HepG2 (cell line): ENCODE data around the gene MT1F. TPM values are rescaled to one million over a fixed set of nuclear protein-coding genes. Genes with fewer than 3 reads are reported as not detected.

Experiments used
- FOSL1 ChIP-seq: sonication (generic); formaldehyde crosslinking; IDR thresholded peaks from 2 replicates; pipeline ENCODE4 v1.9.0; 2021; ENCODE audit warnings: missing genetic modification reagents, borderline replicate concordance
- HCFC1 ChIP-seq: fragments of 150-350 bp; IDR thresholded peaks from 2 replicates; pipeline ENCODE4 v1.6.1; 2014; ENCODE audit warnings: low read depth, low read length
- HNF4A ChIP-seq: sonication (generic); formaldehyde crosslinking; IDR thresholded peaks from 2 replicates; pipeline ENCODE4 v1.4.0; 2020; ENCODE audit warnings: missing genetic modification reagents
- MED1 ChIP-seq: sonication (generic); formaldehyde crosslinking; IDR thresholded peaks from 2 replicates; pipeline ENCODE4 v1.4.0; 2020; ENCODE audit warnings: missing genetic modification reagents
- MLLT10 ChIP-seq: sonication (generic); formaldehyde crosslinking; IDR thresholded peaks from 2 replicates; pipeline ENCODE4 v1.4.0; 2020; ENCODE audit warnings: missing genetic modification reagents
- MTA3 ChIP-seq: sonication (generic); formaldehyde crosslinking; IDR thresholded peaks from 2 replicates; pipeline ENCODE4 v1.4.0; 2020; ENCODE audit warnings: missing genetic modification reagents
- PHF20 ChIP-seq: sonication (generic); formaldehyde crosslinking; IDR thresholded peaks from 2 replicates; pipeline ENCODE4 v1.5.0; 2020; ENCODE audit warnings: mild to moderate bottlenecking, missing genetic modification reagents
- YEATS2 ChIP-seq: sonication (generic); formaldehyde crosslinking; IDR thresholded peaks from 2 replicates; pipeline ENCODE4 v1.4.0; 2020; ENCODE audit warnings: missing genetic modification reagents, borderline replicate concordance
- ZEB1 ChIP-seq: IDR thresholded peaks from 2 replicates; pipeline ENCODE4 v1.6.1; 2012; ENCODE audit warnings: mild to moderate bottlenecking, low read depth, inconsistent platforms; ENCODE audit not compliant: insufficient replicate concordance
- ZNF143 ChIP-seq: sonication (generic); formaldehyde crosslinking; IDR thresholded peaks from 2 replicates; pipeline ENCODE4 v1.4.0; 2020; ENCODE audit warnings: missing genetic modification reagents
- ZNF3 ChIP-seq: IDR thresholded peaks from 2 replicates; pipeline ENCODE4 v1.7.0; 2017; ENCODE audit warnings: inconsistent platforms
- ZNF460 ChIP-seq: sonication (generic); formaldehyde crosslinking; IDR thresholded peaks from 2 replicates; pipeline ENCODE4 v1.5.1; 2020; ENCODE audit warnings: missing genetic modification reagents, mild to moderate bottlenecking, borderline replicate concordance
- ZNF510 ChIP-seq: sonication (generic); formaldehyde crosslinking; IDR thresholded peaks from 2 replicates; pipeline ENCODE4 v1.4.0; 2020; ENCODE audit warnings: low read depth, mild to moderate bottlenecking, missing genetic modification reagents
- ZNF605 ChIP-seq: sonication (generic); formaldehyde crosslinking; IDR thresholded peaks from 2 replicates; pipeline ENCODE4 v1.8.0; 2022; ENCODE audit warnings: mild to moderate bottlenecking, missing genetic modification reagents
- ZSCAN20 ChIP-seq: sonication (generic); formaldehyde crosslinking; IDR thresholded peaks from 2 replicates; pipeline ENCODE4 v1.4.0; 2020; ENCODE audit warnings: missing genetic modification reagents, mild to moderate bottlenecking, borderline replicate concordance
- polyA plus RNA-seq, 8 experiments: library from polyadenylated mRNA; depleted of rRNA in 3 of 8; stranded (reverse) in 7 of 8; unstranded in 1 of 8; fragments of >200 nt; fragmentation: Illumina TruSeq in 4 of 8; extraction: Trizol in 4 of 8; gene quantifications; 2 replicates each; pipeline versions ENCODE4 v1.2.1 to v1.2.3, GENCODE V29; 2011 to 2016; ENCODE audit warnings: low read depth in 4 of 8, missing spikeins in 1 of 8, mixed read lengths in 1 of 8; ENCODE audit not compliant: insufficient read depth in 1 of 8
- total RNA-seq, 5 experiments: library from RNA; depleted of rRNA; stranded (reverse); fragments of >200 nt; fragmentation: Illumina TruSeq; extraction: Trizol; gene quantifications; 2 replicates each; pipeline ENCODE4 v1.2.3, GENCODE V29; 2016; ENCODE audit warnings: low read depth in 1 of 5
- TF ChIP-seq, protein P1 (sequence below): conservative IDR thresholded peaks from 2 replicates; pipeline ENCODE4 v1.6.1; 2018; ENCODE audit warnings: missing genetic modification reagents
- TF ChIP-seq, protein P2 (sequence below): sonication (generic); formaldehyde crosslinking; IDR thresholded peaks from 2 replicates; pipeline ENCODE4 v1.8.0; 2022; ENCODE audit warnings: mild to moderate bottlenecking, missing genetic modification reagents, moderate library complexity
- TF ChIP-seq, protein P3 (sequence below): sonication (generic); formaldehyde crosslinking; IDR thresholded peaks from 2 replicates; pipeline ENCODE4 v1.8.1; 2023; ENCODE audit warnings: missing genetic modification reagents, mild to moderate bottlenecking, borderline replicate concordance
- TF ChIP-seq, protein P4 (sequence below): sonication (generic); formaldehyde crosslinking; IDR thresholded peaks from 2 replicates; pipeline ENCODE4 v1.5.1; 2020; ENCODE audit warnings: mild to moderate bottlenecking, missing genetic modification reagents, moderate library complexity
- TF ChIP-seq, protein P5 (sequence below): sonication (generic); formaldehyde crosslinking; IDR thresholded peaks from 2 replicates; pipeline ENCODE4 v1.4.0; 2020; ENCODE audit warnings: low read depth, missing genetic modification reagents

MT1F gene
- total and polyA plus RNA-seq, 2 of the 13 experiments (the other 11 are each of a cell fraction or from before 2014, with no cell fraction given), result 1.9 to 169 TPM

DNA sequence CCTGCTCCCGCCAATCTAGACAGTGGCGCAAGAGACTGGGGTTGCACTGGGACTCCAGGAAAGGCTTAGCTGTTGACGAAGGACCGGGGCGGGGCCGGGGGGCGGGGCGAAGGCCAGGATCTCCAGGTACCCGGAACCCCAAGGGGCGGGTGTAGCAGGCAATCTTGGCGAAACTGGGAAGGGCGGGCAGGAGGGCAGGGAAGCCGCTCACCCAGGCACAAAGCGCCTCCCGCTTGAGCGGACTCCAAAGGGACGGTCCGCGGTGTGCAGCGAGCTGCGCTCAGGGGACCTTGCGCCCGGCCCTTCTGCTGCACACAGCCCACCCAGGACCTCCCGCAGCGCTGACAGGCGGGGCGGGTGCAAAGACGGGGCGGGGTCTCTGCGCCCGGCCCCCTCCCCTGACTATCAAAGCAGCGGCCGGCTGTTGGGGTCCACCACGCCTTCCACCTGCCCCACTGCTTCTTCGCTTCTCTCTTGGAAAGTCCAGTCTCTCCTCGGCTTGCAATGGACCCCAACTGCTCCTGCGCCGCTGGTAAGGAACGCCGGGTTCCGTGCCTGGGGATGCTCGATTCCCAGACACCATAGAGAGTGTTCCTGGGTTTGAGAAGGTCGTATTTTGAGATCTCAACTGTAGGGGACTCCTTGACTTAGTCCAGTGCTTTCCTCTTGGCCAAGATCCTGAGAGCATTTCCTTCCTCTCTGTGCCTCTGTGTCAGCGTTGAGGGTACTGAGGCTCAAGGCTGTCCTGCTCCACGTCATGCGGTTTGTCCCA, at the start of gene MT1F (continued):
- TF ChIP-seq ZNF3 (CRISPR knock-in tag), result no peak
- TF ChIP-seq HNF4A (CRISPR knock-in tag), result peak; percentile 72
- TF ChIP-seq, protein P1, sequence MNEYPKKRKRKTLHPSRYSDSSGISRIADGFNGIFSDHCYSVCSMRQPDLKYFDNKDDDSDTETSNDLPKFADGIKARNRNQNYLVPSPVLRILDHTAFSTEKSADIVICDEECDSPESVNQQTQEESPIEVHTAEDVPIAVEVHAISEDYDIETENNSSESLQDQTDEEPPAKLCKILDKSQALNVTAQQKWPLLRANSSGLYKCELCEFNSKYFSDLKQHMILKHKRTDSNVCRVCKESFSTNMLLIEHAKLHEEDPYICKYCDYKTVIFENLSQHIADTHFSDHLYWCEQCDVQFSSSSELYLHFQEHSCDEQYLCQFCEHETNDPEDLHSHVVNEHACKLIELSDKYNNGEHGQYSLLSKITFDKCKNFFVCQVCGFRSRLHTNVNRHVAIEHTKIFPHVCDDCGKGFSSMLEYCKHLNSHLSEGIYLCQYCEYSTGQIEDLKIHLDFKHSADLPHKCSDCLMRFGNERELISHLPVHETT (CRISPR knock-in tag), result no peak
- peak; percentile 36; the same call in 1 of the 2 replicates for TF ChIP-seq ZNF605 (CRISPR knock-in tag)
- TF ChIP-seq PHF20 (CRISPR knock-in tag), result no peak
- TF ChIP-seq, protein P2, sequence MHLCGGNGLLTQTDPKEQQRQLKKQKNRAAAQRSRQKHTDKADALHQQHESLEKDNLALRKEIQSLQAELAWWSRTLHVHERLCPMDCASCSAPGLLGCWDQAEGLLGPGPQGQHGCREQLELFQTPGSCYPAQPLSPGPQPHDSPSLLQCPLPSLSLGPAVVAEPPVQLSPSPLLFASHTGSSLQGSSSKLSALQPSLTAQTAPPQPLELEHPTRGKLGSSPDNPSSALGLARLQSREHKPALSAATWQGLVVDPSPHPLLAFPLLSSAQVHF, result no peak
- 0 out of 2 replicates have a peak, but pooled peaks have one; percentile 35 for TF ChIP-seq ZSCAN20 (CRISPR knock-in tag)
- no peak for TF ChIP-seq MLLT10 (CRISPR knock-in tag)
- TF ChIP-seq, protein P3, sequence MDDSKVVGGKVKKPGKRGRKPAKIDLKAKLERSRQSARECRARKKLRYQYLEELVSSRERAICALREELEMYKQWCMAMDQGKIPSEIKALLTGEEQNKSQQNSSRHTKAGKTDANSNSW (CRISPR knock-in tag), result no peak
- no peak for TF ChIP-seq ZNF510
- TF ChIP-seq HCFC1, result no peak
- TF ChIP-seq MTA3 (CRISPR knock-in tag), result no peak
- no peak for TF ChIP-seq MED1 (CRISPR knock-in tag)
- TF ChIP-seq, protein P4, sequence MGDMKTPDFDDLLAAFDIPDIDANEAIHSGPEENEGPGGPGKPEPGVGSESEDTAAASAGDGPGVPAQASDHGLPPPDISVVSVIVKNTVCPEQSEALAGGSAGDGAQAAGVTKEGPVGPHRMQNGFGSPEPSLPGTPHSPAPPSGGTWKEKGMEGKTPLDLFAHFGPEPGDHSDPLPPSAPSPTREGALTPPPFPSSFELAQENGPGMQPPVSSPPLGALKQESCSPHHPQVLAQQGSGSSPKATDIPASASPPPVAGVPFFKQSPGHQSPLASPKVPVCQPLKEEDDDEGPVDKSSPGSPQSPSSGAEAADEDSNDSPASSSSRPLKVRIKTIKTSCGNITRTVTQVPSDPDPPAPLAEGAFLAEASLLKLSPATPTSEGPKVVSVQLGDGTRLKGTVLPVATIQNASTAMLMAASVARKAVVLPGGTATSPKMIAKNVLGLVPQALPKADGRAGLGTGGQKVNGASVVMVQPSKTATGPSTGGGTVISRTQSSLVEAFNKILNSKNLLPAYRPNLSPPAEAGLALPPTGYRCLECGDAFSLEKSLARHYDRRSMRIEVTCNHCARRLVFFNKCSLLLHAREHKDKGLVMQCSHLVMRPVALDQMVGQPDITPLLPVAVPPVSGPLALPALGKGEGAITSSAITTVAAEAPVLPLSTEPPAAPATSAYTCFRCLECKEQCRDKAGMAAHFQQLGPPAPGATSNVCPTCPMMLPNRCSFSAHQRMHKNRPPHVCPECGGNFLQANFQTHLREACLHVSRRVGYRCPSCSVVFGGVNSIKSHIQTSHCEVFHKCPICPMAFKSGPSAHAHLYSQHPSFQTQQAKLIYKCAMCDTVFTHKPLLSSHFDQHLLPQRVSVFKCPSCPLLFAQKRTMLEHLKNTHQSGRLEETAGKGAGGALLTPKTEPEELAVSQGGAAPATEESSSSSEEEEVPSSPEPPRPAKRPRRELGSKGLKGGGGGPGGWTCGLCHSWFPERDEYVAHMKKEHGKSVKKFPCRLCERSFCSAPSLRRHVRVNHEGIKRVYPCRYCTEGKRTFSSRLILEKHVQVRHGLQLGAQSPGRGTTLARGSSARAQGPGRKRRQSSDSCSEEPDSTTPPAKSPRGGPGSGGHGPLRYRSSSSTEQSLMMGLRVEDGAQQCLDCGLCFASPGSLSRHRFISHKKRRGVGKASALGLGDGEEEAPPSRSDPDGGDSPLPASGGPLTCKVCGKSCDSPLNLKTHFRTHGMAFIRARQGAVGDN (CRISPR knock-in tag), result peak; percentile 68
- TF ChIP-seq ZNF460 (CRISPR knock-in tag), result no peak
- no peak for TF ChIP-seq FOSL1 (CRISPR knock-in tag)
- TF ChIP-seq, protein P5, sequence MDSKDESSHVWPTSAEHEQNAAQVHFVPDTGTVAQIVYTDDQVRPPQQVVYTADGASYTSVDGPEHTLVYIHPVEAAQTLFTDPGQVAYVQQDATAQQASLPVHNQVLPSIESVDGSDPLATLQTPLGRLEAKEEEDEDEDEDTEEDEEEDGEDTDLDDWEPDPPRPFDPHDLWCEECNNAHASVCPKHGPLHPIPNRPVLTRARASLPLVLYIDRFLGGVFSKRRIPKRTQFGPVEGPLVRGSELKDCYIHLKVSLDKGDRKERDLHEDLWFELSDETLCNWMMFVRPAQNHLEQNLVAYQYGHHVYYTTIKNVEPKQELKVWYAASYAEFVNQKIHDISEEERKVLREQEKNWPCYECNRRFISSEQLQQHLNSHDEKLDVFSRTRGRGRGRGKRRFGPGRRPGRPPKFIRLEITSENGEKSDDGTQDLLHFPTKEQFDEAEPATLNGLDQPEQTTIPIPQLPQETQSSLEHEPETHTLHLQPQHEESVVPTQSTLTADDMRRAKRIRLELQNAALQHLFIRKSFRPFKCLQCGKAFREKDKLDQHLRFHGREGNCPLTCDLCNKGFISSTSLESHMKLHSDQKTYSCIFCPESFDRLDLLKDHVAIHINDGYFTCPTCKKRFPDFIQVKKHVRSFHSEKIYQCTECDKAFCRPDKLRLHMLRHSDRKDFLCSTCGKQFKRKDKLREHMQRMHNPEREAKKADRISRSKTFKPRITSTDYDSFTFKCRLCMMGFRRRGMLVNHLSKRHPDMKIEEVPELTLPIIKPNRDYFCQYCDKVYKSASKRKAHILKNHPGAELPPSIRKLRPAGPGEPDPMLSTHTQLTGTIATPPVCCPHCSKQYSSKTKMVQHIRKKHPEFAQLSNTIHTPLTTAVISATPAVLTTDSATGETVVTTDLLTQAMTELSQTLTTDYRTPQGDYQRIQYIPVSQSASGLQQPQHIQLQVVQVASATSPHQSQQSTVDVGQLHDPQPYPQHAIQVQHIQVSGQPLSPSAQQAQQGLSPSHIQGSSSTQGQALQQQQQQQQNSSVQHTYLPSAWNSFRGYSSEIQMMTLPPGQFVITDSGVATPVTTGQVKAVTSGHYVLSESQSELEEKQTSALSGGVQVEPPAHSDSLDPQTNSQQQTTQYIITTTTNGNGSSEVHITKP (CRISPR knock-in tag), result no peak
- no peak for TF ChIP-seq ZEB1
- peak; percentile 15; the same call in 1 of the 2 replicates for TF ChIP-seq ZNF143
- no peak for TF ChIP-seq YEATS2 (CRISPR knock-in tag)
